Keratinocyte (primary cell): ENCODE measurements around the gene ZSCAN2.

Source experiments
- CTCF ChIP-seq, 3 experiments: IDR thresholded peaks in 1 of 3; conservative IDR thresholded peaks in 1 of 3; optimal IDR thresholded peaks in 1 of 3; 2 replicates in 2 of 3; 3 replicates in 1 of 3; pipeline versions ENCODE3 to v1.5.1; 2011; ENCODE audit warnings: low read length in 3 of 3, mild to moderate bottlenecking in 3 of 3, moderate library complexity in 2 of 3, control low read depth in 1 of 3, inconsistent platforms in 1 of 3; ENCODE audit not compliant: insufficient read depth in 2 of 3; ENCODE audit errors: extremely low read depth in 1 of 3
- EZH2 ChIP-seq: IDR thresholded peaks from one replicate; pipeline ENCODE4 v1.6.1; 2012; ENCODE audit warnings: inconsistent platforms, mild to moderate bottlenecking, low read length, moderate library complexity

- TF ChIP-seq CTCF (optimal IDR thresholded peaks at IDR 0.05 in 1 of 3, IDR thresholded peaks at IDR 0.05 in 1 of 3, conservative IDR thresholded peaks at IDR 0.05 in 1 of 3; ENCODE audit: extremely low read depth in 1 of 3, insufficient read depth in 2 of 3, low read length in 3 of 3) (no peak), EZH2 (no peak)
Measured at GRCh38 chr15:84591815-84592214, 9.0 kb upstream of the ZSCAN2 start.
